C4-2B (cell line): ENCODE results near the gene RFC3.

Experiments used
- H3K27ac ChIP-seq: fragments of 450-650 bp; 2 replicates; pipeline ENCODE4 v1.5.1; 2017
- ZFX ChIP-seq: fragments of 450-650 bp; IDR thresholded peaks from 2 replicates; pipeline ENCODE4 v1.6.1; 2017
- TF ChIP-seq, protein P1 (sequence below): fragments of 450-650 bp; conservative IDR thresholded peaks from 2 replicates; pipeline ENCODE4 v1.5.1; 2017; ENCODE audit warnings: mild to moderate bottlenecking

Gene RFC3

DNA sequence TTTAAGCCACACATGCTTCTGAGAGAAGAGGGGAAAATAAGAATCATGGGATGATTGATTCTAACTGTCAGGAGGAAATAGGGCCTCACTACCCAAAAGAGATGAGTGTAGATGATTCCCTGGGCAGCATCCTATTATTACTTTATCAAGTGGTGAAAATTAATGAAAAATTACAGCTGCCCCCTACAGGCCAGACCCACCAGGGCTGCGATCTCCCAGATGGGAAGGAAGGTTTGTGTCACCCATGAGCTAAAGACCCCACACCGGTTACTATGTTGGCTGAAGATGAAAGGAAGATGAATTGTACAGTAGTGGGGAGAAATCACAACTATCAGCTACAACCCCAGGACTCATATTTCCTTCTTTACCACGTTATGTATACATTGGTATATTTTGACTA, 49.5 kb downstream of the RFC3 start:
- H3K27ac ChIP-seq, result no peak overlapping the region
- TF ChIP-seq, protein P1, sequence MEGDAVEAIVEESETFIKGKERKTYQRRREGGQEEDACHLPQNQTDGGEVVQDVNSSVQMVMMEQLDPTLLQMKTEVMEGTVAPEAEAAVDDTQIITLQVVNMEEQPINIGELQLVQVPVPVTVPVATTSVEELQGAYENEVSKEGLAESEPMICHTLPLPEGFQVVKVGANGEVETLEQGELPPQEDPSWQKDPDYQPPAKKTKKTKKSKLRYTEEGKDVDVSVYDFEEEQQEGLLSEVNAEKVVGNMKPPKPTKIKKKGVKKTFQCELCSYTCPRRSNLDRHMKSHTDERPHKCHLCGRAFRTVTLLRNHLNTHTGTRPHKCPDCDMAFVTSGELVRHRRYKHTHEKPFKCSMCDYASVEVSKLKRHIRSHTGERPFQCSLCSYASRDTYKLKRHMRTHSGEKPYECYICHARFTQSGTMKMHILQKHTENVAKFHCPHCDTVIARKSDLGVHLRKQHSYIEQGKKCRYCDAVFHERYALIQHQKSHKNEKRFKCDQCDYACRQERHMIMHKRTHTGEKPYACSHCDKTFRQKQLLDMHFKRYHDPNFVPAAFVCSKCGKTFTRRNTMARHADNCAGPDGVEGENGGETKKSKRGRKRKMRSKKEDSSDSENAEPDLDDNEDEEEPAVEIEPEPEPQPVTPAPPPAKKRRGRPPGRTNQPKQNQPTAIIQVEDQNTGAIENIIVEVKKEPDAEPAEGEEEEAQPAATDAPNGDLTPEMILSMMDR, result peak; percentile 43
- no peak for TF ChIP-seq ZFX

DNA sequence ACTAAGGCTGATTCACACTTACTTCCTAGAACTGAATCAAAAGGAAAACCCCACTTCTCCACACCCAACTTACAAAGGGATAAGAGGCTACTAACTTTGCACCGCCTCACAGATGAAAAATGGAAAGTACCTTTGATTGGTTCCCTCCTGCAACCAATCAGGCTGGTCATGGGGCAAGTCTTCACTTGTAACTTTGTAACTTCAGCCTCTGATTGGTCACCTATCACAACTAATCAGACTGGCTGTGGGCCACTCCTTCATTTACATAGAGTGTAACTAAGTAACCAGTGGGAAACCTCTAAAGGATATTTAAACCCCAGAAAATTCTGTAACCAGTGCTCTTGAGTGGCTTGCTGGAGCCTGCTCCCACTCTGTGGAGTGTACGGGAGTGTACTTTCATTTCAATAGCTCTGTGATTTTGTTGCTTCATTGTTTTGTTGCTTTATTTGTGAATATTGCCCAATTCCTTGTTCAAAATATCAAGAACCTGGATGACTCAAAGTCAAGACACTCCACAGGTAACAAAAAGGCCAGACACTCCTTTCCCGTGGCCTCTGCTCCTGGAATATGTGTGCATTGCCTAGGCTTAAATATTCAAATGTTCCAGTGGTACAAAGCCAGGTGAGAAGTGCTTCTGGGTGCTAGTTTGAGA, 50.5 kb downstream of the RFC3 start:
- no peak overlapping the region for H3K27ac ChIP-seq
- TF ChIP-seq ZFX, result no peak; the same call in 1 of the 2 replicates
- TF ChIP-seq, protein P1, result no peak

DNA sequence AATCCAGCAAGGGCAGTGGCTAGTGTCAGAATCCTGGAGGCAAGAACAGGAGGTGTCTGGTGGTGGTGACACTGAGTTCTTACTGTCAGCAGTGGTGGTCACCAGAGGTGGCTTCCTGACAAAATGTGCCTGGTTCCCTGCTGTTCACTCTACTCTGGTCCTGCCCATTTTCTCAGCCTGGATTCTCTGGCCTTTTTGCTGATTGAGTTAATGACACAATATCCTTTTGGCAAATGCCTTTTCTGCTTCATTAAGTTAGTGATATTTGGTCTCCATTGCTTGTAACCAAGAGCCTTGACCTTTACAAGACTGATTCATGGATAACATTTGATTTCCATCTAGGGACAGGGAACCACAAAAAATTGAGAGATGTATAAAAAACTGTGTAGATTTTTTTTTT, 51.1 kb downstream of the RFC3 start:
- H3K27ac ChIP-seq, result no peak overlapping the region
- TF ChIP-seq ZFX, result no peak
- TF ChIP-seq, protein P1, result no peak

DNA sequence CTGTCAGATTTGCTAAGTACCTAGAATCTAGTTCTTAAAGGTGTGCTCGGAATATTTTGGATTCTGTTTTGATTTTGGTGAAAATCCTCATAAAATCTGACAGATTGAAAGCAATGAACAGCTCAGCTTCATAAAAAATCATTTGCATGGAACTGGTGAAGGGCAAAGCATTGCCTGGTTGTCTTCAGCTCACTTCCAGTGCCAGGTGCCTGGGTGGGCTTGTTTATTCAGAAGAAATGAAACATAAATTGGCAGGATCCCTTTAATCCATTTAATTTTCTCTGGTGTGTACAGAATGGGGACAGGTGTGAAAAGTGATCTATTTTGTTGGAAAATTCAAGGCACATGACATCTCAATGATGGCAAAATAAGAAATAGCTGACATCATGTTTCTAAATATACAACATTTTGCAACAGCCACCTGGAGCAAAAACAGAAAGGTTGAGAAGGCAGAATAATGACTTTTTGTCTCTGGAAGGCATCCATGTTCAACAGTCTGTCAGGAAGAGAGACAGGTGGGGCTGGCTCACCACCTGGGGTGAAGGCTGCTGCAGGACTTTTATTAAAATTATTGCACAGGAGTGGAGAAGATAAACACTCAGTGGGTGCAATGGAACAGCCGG, 52.2 kb downstream of the RFC3 start:
- peak overlapping the region; percentile 1; the same call in 1 of the 2 replicates for H3K27ac ChIP-seq
- TF ChIP-seq, protein P1, result no peak
- no peak for TF ChIP-seq ZFX

DNA sequence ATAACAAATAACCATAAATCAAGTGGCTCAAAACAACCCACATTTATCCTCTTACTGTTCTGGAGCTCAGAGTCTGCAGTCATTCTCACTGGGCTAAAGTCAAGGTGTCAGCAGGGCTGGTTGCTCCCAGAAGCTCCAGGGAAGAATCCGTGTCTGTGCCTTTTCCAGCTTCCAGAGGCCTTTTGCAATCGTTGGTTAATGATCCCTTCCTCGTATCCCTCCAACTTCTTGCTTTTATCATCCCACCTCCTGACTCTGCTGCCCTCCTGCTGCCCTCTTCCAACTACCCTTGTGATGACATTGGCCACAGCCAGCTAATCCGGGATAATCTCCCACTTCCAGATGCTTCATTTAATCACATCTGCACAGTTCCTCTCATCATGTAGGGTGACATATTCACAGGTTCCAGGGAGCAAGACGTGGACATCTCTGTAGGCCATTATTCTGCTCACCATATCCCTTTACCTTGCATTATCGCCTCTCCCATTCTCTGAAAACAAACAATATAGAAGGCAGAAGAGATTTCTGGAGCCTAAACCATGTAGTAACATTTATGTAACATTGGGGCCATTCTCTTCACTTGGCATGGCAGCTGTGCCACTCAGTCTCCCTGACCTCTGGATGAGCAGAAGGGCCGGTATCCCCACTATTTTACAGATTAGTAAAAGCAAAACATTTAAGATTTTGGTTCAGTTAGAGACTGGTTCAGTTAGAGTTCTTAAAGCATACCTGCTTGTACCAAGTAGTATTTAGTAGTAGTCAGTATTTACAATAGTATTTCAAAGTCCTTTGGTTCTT, 53.5 kb downstream of the RFC3 start:
- TF ChIP-seq, protein P1, result no peak
- no peak for TF ChIP-seq ZFX
- H3K27ac ChIP-seq, result no peak overlapping the region

DNA sequence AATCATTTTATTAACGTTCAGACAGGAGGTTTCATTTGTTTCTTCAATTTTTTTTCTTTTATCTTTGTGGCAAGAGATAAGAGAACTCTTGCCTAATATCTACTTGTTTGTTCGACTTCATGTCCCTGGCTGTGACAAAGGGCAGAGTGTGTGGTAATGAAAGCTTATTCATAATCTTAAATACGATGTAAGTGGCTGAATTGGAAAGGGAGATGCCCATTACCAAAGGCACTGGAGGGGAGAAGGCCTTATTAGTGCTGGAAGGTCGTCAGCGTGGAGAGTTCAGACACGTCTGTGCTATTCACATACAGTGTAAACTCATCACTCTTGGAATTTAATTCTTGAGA, 54.0 kb downstream of the RFC3 start:
- TF ChIP-seq, protein P1, result no peak
- TF ChIP-seq ZFX, result no peak
- H3K27ac ChIP-seq, result no peak overlapping the region

DNA sequence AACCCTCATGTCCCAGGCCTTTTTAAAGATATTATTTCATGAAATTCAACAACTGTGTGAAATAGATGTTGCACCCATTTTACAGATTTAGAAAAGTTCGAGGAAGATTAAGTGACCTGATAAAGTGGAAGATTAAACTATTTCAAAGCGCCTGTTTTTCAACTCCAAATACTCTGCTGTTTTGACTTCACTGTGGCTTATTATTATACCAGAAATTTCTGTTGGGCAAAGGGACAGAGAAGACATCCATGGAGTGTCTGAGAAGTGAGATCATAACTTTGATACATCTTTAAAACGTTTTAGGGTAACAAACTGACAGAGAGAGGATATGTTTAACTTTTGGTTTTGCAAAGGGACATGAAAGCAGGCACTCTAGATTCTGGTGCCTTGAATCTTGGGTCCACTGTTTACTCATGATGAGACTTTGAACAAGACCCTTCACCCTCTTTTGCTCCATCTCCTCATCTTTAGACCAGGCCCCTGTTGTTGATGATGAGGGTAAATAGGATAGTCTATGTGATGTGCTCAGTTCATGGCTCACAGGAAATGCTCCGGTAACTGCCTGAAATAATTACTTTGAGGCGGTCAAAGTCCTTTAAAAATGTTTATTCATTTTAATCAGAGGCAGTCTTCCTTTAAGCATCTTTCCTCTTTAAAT, 55.4 kb downstream of the RFC3 start:
- no peak overlapping the region for H3K27ac ChIP-seq
- no peak for TF ChIP-seq ZFX
- TF ChIP-seq, protein P1, result no peak
